ENCODE results near the gene ATP9A.

Gene ATP9A

GRCh38 chr20:51598556-51598955 is 169.6 kb downstream of the ATP9A start:
- no peak for DNase-seq (ENCODE audit: low read depth)
- H3K4me3 ChIP-seq (ENCODE audit: low read depth, low read length) = no peak overlapping the region
- no peak for TF ChIP-seq CTCF (conservative IDR thresholded peaks at IDR 0.05; ENCODE audit: low read depth, low read length)

- no peak for DNase-seq (ENCODE audit: low read depth)
- no peak overlapping the region for H3K4me3 ChIP-seq (ENCODE audit: low read depth, low read length)
- no peak for TF ChIP-seq CTCF (conservative IDR thresholded peaks at IDR 0.05; ENCODE audit: low read depth, low read length)
These were observed 170.6 kb downstream of the ATP9A start for GRCh38 chr20:51597389-51598231.

GRCh38 chr20:51596668-51597388 is 171.4 kb downstream of the ATP9A start:
- TF ChIP-seq CTCF (conservative IDR thresholded peaks at IDR 0.05; ENCODE audit: low read depth, low read length) = no peak
- no peak for DNase-seq (ENCODE audit: low read depth)

GRCh38 chr20:51595744-51596143 is 172.4 kb downstream of the ATP9A start:
- TF ChIP-seq CTCF (conservative IDR thresholded peaks at IDR 0.05; ENCODE audit: low read depth, low read length) = no peak
- H3K4me3 ChIP-seq (ENCODE audit: low read depth, low read length) = no peak overlapping the region
- no peak for DNase-seq (ENCODE audit: low read depth)

More at GRCh38 chr20:51596668-51597388, 171.4 kb downstream of the ATP9A start:
- no peak overlapping the region for H3K4me3 ChIP-seq (ENCODE audit: low read depth, low read length)

- peak; percentile 98 for TF ChIP-seq CTCF (conservative IDR thresholded peaks at IDR 0.05; ENCODE audit: low read depth, low read length)
- no peak overlapping the region for H3K4me3 ChIP-seq (ENCODE audit: low read depth, low read length)
- peak; percentile 96 for DNase-seq (ENCODE audit: low read depth)
These were observed 173.1 kb downstream of the ATP9A start for GRCh38 chr20:51595058-51595532.

GRCh38 chr20:51594236-51595057 is 173.7 kb downstream of the ATP9A start:
- DNase-seq (ENCODE audit: low read depth) = no peak
- no peak for TF ChIP-seq CTCF (conservative IDR thresholded peaks at IDR 0.05; ENCODE audit: low read depth, low read length)
- no peak overlapping the region for H3K4me3 ChIP-seq (ENCODE audit: low read depth, low read length)

Measured in choroid plexus epithelial cell (primary cell).